ENCODE results near the gene HBS1L. TPM values are rescaled to one million over a fixed set of nuclear protein-coding genes. Genes with fewer than 3 reads are reported as not detected.
A peak's percentile ranks its signal among the peaks of the same experiment; 100 is the strongest.

Gene HBS1L
- total and polyA plus RNA-seq, 2 experiments from 2014 or later = 57.8 to 98.9 TPM

GRCh38 chr6:135008072-135008940 lies 46.3 kb downstream of the HBS1L start:
- H3K4me1 ChIP-seq (ENCODE audit: low read depth) = peaks cover 20% of the 10 kb centered on the region
- peak overlapping the region; percentile 26 for H3K27ac ChIP-seq
- H3K27me3 ChIP-seq = no peaks in the 10 kb centered on the region
- TF ChIP-seq, protein P1, sequence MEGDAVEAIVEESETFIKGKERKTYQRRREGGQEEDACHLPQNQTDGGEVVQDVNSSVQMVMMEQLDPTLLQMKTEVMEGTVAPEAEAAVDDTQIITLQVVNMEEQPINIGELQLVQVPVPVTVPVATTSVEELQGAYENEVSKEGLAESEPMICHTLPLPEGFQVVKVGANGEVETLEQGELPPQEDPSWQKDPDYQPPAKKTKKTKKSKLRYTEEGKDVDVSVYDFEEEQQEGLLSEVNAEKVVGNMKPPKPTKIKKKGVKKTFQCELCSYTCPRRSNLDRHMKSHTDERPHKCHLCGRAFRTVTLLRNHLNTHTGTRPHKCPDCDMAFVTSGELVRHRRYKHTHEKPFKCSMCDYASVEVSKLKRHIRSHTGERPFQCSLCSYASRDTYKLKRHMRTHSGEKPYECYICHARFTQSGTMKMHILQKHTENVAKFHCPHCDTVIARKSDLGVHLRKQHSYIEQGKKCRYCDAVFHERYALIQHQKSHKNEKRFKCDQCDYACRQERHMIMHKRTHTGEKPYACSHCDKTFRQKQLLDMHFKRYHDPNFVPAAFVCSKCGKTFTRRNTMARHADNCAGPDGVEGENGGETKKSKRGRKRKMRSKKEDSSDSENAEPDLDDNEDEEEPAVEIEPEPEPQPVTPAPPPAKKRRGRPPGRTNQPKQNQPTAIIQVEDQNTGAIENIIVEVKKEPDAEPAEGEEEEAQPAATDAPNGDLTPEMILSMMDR (IDR thresholded peaks at IDR 0.05; ENCODE audit: low read depth, low read length) = no peak
- no peak for DNase-seq (ENCODE audit: low read depth in 1 of 2, low spot score in 1 of 2)
- H3K9me3 ChIP-seq (ENCODE audit: low read depth) = no peaks in the 10 kb centered on the region
- no peaks in the 10 kb centered on the region for H3K36me3 ChIP-seq
- no peak overlapping the region for H3K4me3 ChIP-seq

DNA sequence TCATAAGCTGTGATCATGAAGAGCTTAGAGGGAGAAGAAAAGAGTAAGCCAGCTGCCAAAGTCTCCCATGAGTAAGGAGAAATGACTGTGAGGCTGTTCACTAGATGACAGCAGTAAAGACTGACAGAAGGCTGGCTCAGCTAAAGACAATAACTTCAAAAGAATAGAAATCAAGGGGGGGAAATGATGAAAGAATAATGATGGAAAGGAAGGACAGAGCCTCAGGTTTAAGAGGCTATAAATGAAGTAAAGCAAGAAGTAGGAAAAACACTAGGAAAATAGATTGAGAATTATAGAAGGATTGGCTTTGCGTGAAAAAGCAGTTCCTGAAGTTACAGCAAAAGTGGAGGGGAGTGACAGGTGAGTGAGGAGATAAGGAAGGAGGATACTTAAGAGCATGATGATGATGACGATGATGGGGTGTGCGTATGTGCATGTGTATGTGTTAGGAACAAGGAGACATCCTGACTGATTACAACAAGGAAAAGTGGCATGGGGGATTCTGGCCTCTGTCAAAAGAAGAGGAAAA lies 48.2 kb downstream of the HBS1L start:
- DNase-seq (ENCODE audit: low read depth in 1 of 2, low spot score in 1 of 2) = no peak
- Histone ChIP-seq H3K27me3 (no peaks in the 10 kb centered on the region), H3K9me3 (ENCODE audit: low read depth) (no peaks in the 10 kb centered on the region), H3K4me3 (no peak overlapping the region), H3K4me1 (ENCODE audit: low read depth) (peaks cover 20% of the 10 kb centered on the region), H3K36me3 (no peaks in the 10 kb centered on the region), H3K27ac (no peak overlapping the region)
- TF ChIP-seq, protein P1 (IDR thresholded peaks at IDR 0.05; ENCODE audit: low read depth, low read length) = no peak

- Histone ChIP-seq H3K4me1 (ENCODE audit: low read depth) (peaks cover 20% of the 10 kb centered on the region), H3K27ac (no peak overlapping the region), H3K4me3 (no peak overlapping the region), H3K27me3 (no peaks in the 10 kb centered on the region), H3K9me3 (ENCODE audit: low read depth) (no peaks in the 10 kb centered on the region), H3K36me3 (no peaks in the 10 kb centered on the region)
- TF ChIP-seq, protein P1 (IDR thresholded peaks at IDR 0.05; ENCODE audit: low read depth, low read length) = no peak
- no peak for DNase-seq (ENCODE audit: low read depth in 1 of 2, low spot score in 1 of 2)
These were observed 50.2 kb downstream of the HBS1L start for GRCh38 chr6:135004399-135004798.

DNA sequence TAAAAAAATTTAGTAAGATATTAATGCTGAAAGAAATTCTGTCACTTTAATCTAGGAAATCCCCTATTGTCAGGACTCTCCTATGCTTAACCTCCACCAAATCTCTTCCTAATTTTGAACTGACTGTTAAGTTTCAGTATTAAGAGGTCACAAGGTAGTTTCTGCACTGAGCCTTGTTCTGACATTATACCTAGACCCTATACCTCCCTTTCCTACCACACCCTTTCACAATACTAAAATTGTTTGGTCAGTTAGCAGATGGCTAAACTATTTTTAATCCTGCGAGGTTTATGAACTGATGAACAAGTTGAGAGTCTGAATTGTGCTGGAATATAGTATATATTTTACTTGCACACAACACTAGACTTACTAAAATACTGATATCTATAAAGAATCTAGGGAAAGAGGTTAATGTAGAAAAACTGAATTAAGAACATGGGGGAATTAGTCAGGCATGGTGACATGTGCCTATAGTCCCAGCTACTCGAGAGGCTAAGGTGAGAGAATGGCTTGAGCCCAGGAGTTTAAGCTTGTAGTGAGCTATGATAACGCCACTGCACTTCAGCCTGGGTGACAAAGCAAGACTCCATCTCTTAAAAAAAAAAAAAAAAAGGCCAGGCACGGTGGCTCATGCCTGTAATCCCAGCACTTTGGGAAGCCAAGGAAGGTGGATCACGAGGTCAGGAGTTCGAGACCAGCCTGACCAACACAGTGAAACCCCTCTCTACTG lies 51.5 kb downstream of the HBS1L start:
- no peak overlapping the region for H3K4me3 ChIP-seq
- DNase-seq (ENCODE audit: low read depth in 1 of 2, low spot score in 1 of 2) = peak in 1 of 2 donors; percentile 9
- no peaks in the 10 kb centered on the region for H3K9me3 ChIP-seq (ENCODE audit: low read depth)
- peaks cover 10% of the 10 kb centered on the region for H3K4me1 ChIP-seq (ENCODE audit: low read depth)
- H3K27ac ChIP-seq = no peak overlapping the region
- TF ChIP-seq, protein P1 (IDR thresholded peaks at IDR 0.05; ENCODE audit: low read depth, low read length) = no peak
- no peaks in the 10 kb centered on the region for H3K27me3 ChIP-seq
- H3K36me3 ChIP-seq = no peaks in the 10 kb centered on the region

- DNase-seq (ENCODE audit: low read depth in 1 of 2, low spot score in 1 of 2) = peak; percentile 23 to 38
- Histone ChIP-seq H3K27ac (no peak overlapping the region), H3K9me3 (ENCODE audit: low read depth) (no peaks in the 10 kb centered on the region), H3K36me3 (no peaks in the 10 kb centered on the region), H3K4me3 (no peak overlapping the region), H3K27me3 (no peaks in the 10 kb centered on the region), H3K4me1 (ENCODE audit: low read depth) (peaks cover 8% of the 10 kb centered on the region)
- TF ChIP-seq, protein P1 (IDR thresholded peaks at IDR 0.05; ENCODE audit: low read depth, low read length) = peak; percentile 65
These were observed 52.3 kb downstream of the HBS1L start for GRCh38 chr6:135002229-135002844.

Measured in cardiac muscle cell (in vitro differentiated cells and primary cell).